SK-N-SH treated with all-trans-retinoic acid at 6 μM for 48 hours (cell line): Measurements from ENCODE around the gene TCF23.

ENCODE experiments used
- BACH2 ChIP-seq: fragments of 250-450 bp; sonication (Bioruptor Pico); IDR thresholded peaks from 2 replicates; pipeline ENCODE4 v1.9.0; 2021; ENCODE audit warnings: mild to moderate bottlenecking, borderline replicate concordance
- CREB5 ChIP-seq: fragments of 250-450 bp; sonication (Bioruptor Pico); IDR thresholded peaks from 2 replicates; pipeline ENCODE4 v1.5.1; 2020; ENCODE audit warnings: low read depth, mild to moderate bottlenecking, moderate library complexity
- ISL1 ChIP-seq: fragments of 250-450 bp; sonication (Bioruptor Pico); IDR thresholded peaks from 2 replicates; pipeline ENCODE4 v2.1.2; 2022; ENCODE audit warnings: mild to moderate bottlenecking, moderate library complexity
- OSR1 ChIP-seq: fragments of 250-450 bp; sonication (Bioruptor Pico); IDR thresholded peaks from 2 replicates; pipeline ENCODE4 v1.8.0; 2022; ENCODE audit warnings: moderate library complexity, mild to moderate bottlenecking, inconsistent platforms
- PATZ1 ChIP-seq: fragments of 250-450 bp; sonication (Bioruptor Pico); IDR thresholded peaks from 2 replicates; pipeline ENCODE4 v1.8.0; 2020; ENCODE audit warnings: mild to moderate bottlenecking, moderate library complexity, borderline replicate concordance
- TCF4 ChIP-seq: fragments of 250-450 bp; sonication (Bioruptor Pico); IDR thresholded peaks from 2 replicates; pipeline ENCODE4 v1.8.0; 2021; ENCODE audit warnings: mild to moderate bottlenecking, moderate library complexity, borderline replicate concordance
- TSHZ2 ChIP-seq: fragments of 250-450 bp; sonication (Bioruptor Pico); IDR thresholded peaks from 2 replicates; pipeline ENCODE4 v1.5.0; 2020; ENCODE audit warnings: mild to moderate bottlenecking, moderate library complexity
- ZFP3 ChIP-seq: fragments of 250-450 bp; sonication (Bioruptor Pico); IDR thresholded peaks from 2 replicates; pipeline ENCODE4 v1.5.0; 2020; ENCODE audit warnings: mild to moderate bottlenecking, moderate library complexity

GRCh38 chr2:27152102-27152795 is 3.4 kb downstream of the TCF23 start:
- no peak for TF ChIP-seq CREB5 (CRISPR knock-in tag)
- no peak for TF ChIP-seq BACH2
- no peak for TF ChIP-seq OSR1
- TF ChIP-seq TSHZ2 (CRISPR knock-in tag), result no peak
- TF ChIP-seq ZFP3 (CRISPR knock-in tag), result no peak
- TF ChIP-seq PATZ1 (CRISPR knock-in tag), result no peak
- TF ChIP-seq TCF4 (CRISPR knock-in tag), result no peak
- TF ChIP-seq ISL1 (CRISPR knock-in tag), result no peak
